ENCODE measurements around the gene LRRC8D. TPM values are rescaled to one million over a fixed set of nuclear protein-coding genes. Genes with fewer than 3 reads are reported as not detected.
A peak's percentile ranks its signal among the peaks of the same experiment; 100 is the strongest.

LRRC8D gene
- total RNA-seq, 2 donors from 2014 or later: 7.6 to 13.0 TPM

DNA sequence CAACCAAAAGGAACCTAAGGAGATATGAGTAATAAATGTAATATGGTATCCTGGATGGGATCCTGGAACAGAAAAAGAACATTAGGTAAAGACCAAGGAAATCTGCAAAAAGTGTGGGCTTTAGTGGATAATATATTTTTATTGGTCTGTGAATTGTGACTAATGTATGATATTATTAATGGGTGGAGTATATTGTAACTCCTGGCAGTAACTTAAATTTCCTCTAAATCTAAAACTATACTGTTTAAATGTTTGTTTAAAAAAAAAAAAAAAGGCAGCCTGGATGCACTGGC lies 68.4 kb downstream of the LRRC8D start:
- H3K9me3 ChIP-seq: no peaks in the 10 kb centered on the region
- H3K36me3 ChIP-seq (replicated peaks in 1 of 2; ENCODE audit: insufficient read depth in 1 of 2, low read depth in 2 of 2): no peaks in the 10 kb centered on the region
- H3K27ac ChIP-seq: no peak overlapping the region
- ATAC-seq (no peak), DNase-seq (no peak)
- H3K27me3 ChIP-seq: no peaks in the 10 kb centered on the region
- no peak overlapping the region for H3K4me3 ChIP-seq
- intact Hi-C loops (cut with DNase I): no loop called here
- TF ChIP-seq POLR2A (IDR thresholded peaks at IDR 0.05): no peak
- TF ChIP-seq, protein P1, sequence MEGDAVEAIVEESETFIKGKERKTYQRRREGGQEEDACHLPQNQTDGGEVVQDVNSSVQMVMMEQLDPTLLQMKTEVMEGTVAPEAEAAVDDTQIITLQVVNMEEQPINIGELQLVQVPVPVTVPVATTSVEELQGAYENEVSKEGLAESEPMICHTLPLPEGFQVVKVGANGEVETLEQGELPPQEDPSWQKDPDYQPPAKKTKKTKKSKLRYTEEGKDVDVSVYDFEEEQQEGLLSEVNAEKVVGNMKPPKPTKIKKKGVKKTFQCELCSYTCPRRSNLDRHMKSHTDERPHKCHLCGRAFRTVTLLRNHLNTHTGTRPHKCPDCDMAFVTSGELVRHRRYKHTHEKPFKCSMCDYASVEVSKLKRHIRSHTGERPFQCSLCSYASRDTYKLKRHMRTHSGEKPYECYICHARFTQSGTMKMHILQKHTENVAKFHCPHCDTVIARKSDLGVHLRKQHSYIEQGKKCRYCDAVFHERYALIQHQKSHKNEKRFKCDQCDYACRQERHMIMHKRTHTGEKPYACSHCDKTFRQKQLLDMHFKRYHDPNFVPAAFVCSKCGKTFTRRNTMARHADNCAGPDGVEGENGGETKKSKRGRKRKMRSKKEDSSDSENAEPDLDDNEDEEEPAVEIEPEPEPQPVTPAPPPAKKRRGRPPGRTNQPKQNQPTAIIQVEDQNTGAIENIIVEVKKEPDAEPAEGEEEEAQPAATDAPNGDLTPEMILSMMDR (IDR thresholded peaks at IDR 0.05): no peak
- peaks cover 8% of the 10 kb centered on the region for H3K4me1 ChIP-seq

DNA sequence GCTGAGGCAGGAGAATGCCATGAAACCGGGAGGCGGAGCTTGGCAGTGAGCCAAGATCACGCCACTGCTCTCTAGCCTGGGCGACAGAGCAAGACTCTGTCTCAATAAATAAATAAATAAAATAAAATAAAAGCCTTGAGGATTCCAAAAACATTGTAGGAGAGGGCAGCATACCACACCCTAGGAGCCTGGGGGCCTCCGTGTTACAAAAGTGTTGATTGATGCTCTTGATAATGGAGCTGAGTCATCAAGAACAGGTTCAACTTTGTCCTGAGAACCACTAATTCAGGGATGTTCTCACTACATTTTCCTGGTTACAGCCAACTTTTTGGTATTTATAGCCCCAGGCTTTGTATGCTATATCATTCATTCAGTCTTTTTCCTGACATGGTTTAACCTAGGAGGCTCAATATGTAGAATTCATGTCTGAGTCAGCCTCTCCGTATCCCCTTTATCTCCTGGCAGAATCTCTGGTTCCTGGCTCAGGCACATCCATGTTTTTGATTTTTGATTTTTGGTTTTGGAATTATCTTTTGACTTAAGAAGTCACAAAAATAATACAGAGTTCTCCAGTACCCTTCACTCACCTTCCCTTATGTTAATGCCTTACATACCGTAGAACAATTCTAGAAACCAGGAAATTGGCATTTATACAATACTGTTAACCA lies 69.4 kb downstream of the LRRC8D start:
- Histone ChIP-seq H3K4me3 (no peak overlapping the region), H3K4me1 (peaks cover 8% of the 10 kb centered on the region), H3K27me3 (no peaks in the 10 kb centered on the region), H3K36me3 (replicated peaks in 1 of 2; ENCODE audit: insufficient read depth in 1 of 2, low read depth in 2 of 2) (no peaks in the 10 kb centered on the region), H3K27ac (peak overlapping the region in 2 of 4 donors; percentile 16 to 30), H3K9me3 (no peaks in the 10 kb centered on the region)
- DNase-seq (peak in 3 of 4 donors; percentile 15 to 23 (median 21)), ATAC-seq (peak; percentile 55)
- intact Hi-C loops (cut with DNase I): no loop called here
- WGBS, 2 donors: 52 to 62% methylated on average over 7 of the region's 7 CpGs
- TF ChIP-seq POLR2A (IDR thresholded peaks at IDR 0.05): no peak
- TF ChIP-seq, protein P1 (IDR thresholded peaks at IDR 0.05): no peak

DNA sequence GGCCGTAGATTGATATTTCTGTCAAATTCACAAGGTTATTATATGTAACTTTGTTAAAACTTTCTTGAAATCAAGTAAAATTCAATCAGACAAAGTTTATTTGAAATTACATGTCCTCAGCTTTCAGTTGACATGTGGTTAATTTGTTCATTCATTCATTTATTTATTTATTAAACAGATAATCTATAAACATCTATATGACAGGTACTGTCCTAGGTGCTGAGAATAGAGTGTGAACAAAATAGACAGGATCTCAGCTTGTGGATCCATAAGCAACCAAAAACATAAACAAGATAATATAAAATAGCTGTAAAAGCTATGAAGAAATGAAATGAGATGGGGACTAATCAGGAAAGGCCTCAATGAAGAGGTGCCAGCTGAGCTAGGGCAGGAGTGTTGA lies 72.0 kb downstream of the LRRC8D start:
- Histone ChIP-seq H3K27ac (no peak overlapping the region), H3K4me3 (no peak overlapping the region), H3K27me3 (no peaks in the 10 kb centered on the region), H3K36me3 (replicated peaks in 1 of 2; ENCODE audit: insufficient read depth in 1 of 2, low read depth in 2 of 2) (no peaks in the 10 kb centered on the region), H3K4me1 (peaks cover 8% of the 10 kb centered on the region), H3K9me3 (no peaks in the 10 kb centered on the region)
- ATAC-seq: no peak
- TF ChIP-seq POLR2A (IDR thresholded peaks at IDR 0.05): no peak
- TF ChIP-seq, protein P1 (IDR thresholded peaks at IDR 0.05): no peak
- intact Hi-C loops (cut with DNase I): no loop called here
- WGBS, 2 donors: 100% methylated on average over 1 of the region's 1 CpG
- DNase-seq: no peak

DNA sequence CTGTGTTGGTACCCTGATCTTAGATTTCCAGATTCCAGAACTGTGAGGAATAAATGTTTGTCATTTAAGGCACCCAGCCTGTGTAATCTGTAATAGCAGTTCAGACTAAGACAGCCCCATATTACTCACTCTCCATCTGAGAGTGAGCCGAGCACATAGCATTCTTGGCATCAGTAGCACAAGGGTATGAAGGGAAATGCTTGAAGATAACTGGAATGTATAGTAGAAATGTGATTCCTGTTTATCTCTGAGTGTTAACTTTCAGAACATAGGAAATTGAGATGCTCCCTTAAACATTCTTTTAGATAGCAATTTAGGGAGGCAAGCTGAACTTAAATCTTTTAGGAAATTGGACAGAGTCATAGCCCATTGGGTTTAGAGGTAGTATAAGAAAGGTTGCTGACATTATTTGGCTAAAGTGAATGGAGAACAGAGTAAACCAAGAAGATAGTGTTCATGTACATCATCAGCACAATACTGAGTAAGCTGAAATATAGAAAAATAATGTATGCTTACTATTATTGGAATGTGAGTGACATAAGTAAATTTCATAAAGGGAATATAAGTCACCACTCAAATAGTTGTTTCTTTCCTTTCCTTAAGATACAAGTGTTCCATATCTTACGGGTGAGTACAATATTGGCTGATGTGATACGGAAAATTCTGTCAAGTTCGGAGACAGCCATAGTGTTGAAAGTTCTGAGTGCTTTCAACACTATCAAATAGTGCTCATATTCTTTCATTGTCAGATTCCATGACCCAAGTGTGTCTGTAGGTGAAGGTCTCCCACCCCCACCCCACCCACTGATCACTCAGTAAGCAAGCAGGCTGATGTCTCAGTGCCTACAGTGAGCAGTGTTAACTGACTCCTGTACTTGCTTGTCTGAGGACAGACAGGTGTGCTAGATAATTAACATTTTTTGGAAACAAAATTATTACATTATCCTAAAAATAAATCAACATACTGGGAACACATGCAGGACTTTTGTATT lies 73.7 kb downstream of the LRRC8D start:
- 82 to 95% methylated on average over 4 of the region's 4 CpGs for WGBS, 2 donors
- Histone ChIP-seq H3K4me3 (no peak overlapping the region), H3K27me3 (no peaks in the 10 kb centered on the region), H3K36me3 (replicated peaks in 1 of 2; ENCODE audit: insufficient read depth in 1 of 2, low read depth in 2 of 2) (no peaks in the 10 kb centered on the region), H3K4me1 (peaks cover 8% of the 10 kb centered on the region), H3K9me3 (no peaks in the 10 kb centered on the region), H3K27ac (no peak overlapping the region)
- TF ChIP-seq POLR2A (IDR thresholded peaks at IDR 0.05): no peak
- TF ChIP-seq, protein P1 (IDR thresholded peaks at IDR 0.05): no peak
- intact Hi-C loops (cut with DNase I): no loop called here
- DNase-seq (no peak), ATAC-seq (no peak)
